Adrenal gland (tissue), 5 donors: ENCODE results near the gene LTF.
"Not testable (repeated sequence)": the region's sequence is repeated elsewhere in the genome, so short reads cannot be mapped to it uniquely, and the experiment has no call there.

Experiments
- POLR2A ChIP-seq, 2 donors: fragments of 450-650 bp; IDR thresholded peaks; one replicate each; pipeline ENCODE4 v1.6.1; 2017; ENCODE audit warnings: antibody characterized with exemption in 2 of 2, mild to moderate bottlenecking in 2 of 2, moderate library complexity in 1 of 2
- TF ChIP-seq, protein P1 (sequence below), 6 experiments: fragments of 450-650 bp in 4 of 6; fragments of 200-600 bp in 2 of 6; sonication (generic) in 1 of 6; IDR thresholded peaks; 1 replicate in 5 of 6; 2 replicates in 1 of 6; pipeline versions ENCODE4 v1.5.1 to v1.8.0; 2016 to 2021; ENCODE audit warnings: antibody characterized with exemption in 6 of 6, mild to moderate bottlenecking in 2 of 6, moderate library complexity in 1 of 6
- donor health status: DM: no; HTN: no; CAD: no.

DNA sequence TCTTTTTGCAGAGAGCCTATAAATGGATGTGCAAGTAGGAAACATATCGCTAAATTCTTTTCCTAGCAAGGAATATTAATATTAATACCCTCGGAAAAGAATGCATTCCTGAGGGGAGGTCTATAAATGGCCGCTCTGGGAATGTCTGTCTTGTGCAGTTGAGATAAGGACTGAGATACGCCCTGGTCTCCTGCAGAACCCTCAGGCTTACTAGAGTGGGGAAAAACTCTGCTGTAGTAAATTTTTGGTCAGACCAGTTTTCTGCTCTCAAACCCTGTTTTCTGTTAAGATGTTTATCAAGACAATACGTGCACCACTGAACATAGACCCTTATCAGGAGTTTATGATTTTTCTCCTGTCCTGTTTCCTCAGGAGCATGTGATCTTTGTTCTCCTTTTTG is 32.8 kb downstream of the LTF start:
- TF ChIP-seq, protein P1, sequence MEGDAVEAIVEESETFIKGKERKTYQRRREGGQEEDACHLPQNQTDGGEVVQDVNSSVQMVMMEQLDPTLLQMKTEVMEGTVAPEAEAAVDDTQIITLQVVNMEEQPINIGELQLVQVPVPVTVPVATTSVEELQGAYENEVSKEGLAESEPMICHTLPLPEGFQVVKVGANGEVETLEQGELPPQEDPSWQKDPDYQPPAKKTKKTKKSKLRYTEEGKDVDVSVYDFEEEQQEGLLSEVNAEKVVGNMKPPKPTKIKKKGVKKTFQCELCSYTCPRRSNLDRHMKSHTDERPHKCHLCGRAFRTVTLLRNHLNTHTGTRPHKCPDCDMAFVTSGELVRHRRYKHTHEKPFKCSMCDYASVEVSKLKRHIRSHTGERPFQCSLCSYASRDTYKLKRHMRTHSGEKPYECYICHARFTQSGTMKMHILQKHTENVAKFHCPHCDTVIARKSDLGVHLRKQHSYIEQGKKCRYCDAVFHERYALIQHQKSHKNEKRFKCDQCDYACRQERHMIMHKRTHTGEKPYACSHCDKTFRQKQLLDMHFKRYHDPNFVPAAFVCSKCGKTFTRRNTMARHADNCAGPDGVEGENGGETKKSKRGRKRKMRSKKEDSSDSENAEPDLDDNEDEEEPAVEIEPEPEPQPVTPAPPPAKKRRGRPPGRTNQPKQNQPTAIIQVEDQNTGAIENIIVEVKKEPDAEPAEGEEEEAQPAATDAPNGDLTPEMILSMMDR (IDR thresholded peaks at IDR 0.05), result not testable (repeated sequence)
- TF ChIP-seq POLR2A (IDR thresholded peaks at IDR 0.05), result not testable (repeated sequence)
